ENCODE measurements around the gene PPP2R2D. TPM values are rescaled to one million over a fixed set of nuclear protein-coding genes. Genes with fewer than 3 reads are reported as not detected.
"Not testable (repeated sequence)": the region's sequence is repeated elsewhere in the genome, so short reads cannot be mapped to it uniquely, and the experiment has no call there.

Gene PPP2R2D
- polyA plus RNA-seq, 2 donors, result 14.5 to 19.3 TPM

- H3K27me3 ChIP-seq (ENCODE audit: control insufficient read depth in 1 of 2, insufficient read depth in 2 of 2, low read length in 2 of 2), result no peaks in the 10 kb centered on the region
- peaks cover 0 to 7% of the 10 kb centered on the region in 2 donors for H3K4me1 ChIP-seq (ENCODE audit: control insufficient read depth in 2 of 2, insufficient read depth in 2 of 2, low read length in 1 of 2)
- H3K27ac ChIP-seq (ENCODE audit: low read depth in 2 of 2, low read length in 1 of 2), result peak within 1 kb of the TSS; percentile 49 to 65
- peak within 1 kb of the TSS; percentile 78 to 85 for H3K4me3 ChIP-seq (ENCODE audit: low read depth in 1 of 2, low read length in 2 of 2)
- 0 to 1% methylated on average over 77 to 100 of the region's 100 CpGs for whole genome bisulfite sequencing, 2 donors
- no peaks in the 10 kb centered on the region for H3K36me3 ChIP-seq (ENCODE audit: control insufficient read depth in 2 of 2, insufficient read depth in 2 of 2, low read length in 1 of 2)
- no peaks in the 10 kb centered on the region for H3K9me3 ChIP-seq (ENCODE audit: control insufficient read depth in 2 of 2, insufficient read depth in 1 of 2, low read depth in 1 of 2, low read length in 1 of 2)
These were observed 80.8 kb downstream of the PPP2R2D start, which contains the start of gene BNIP3 for GRCh38 chr10:131981429-131982184. Gene BNIP3, minus strand, starts transcription at chr10:131981923. Its CDS starts 117 bp downstream, at chr10:131981806.

GRCh38 chr10:131982185-131982756, 81.5 kb downstream of the PPP2R2D start:
- H3K27ac ChIP-seq (ENCODE audit: low read depth in 2 of 2, low read length in 1 of 2), result peak overlapping the region; percentile 23 to 33
- WGBS, 2 donors, result 1 to 3% methylated on average over 51 to 83 of the region's 83 CpGs

GRCh38 chr10:131982796-131983195, 82.0 kb downstream of the PPP2R2D start:
- Histone ChIP-seq H3K36me3 (ENCODE audit: control insufficient read depth in 2 of 2, insufficient read depth in 2 of 2, low read length in 1 of 2) (no peaks in the 10 kb centered on the region), H3K9me3 (ENCODE audit: control insufficient read depth in 2 of 2, insufficient read depth in 1 of 2, low read depth in 1 of 2, low read length in 1 of 2) (no peaks in the 10 kb centered on the region), H3K4me3 (ENCODE audit: low read depth in 1 of 2, low read length in 2 of 2) (peak overlapping the region; percentile 78 to 85), H3K4me1 (ENCODE audit: control insufficient read depth in 2 of 2, insufficient read depth in 2 of 2, low read length in 1 of 2) (peaks cover 0 to 7% of the 10 kb centered on the region in 2 donors), H3K27ac (ENCODE audit: low read depth in 2 of 2, low read length in 1 of 2) (no peak overlapping the region), H3K27me3 (ENCODE audit: control insufficient read depth in 1 of 2, insufficient read depth in 2 of 2, low read length in 2 of 2) (no peaks in the 10 kb centered on the region)
- 46 to 66% methylated on average over 20 to 21 of the region's 21 CpGs for WGBS, 2 donors

More at GRCh38 chr10:131982185-131982756, 81.5 kb downstream of the PPP2R2D start:
- Histone ChIP-seq H3K4me3 (ENCODE audit: low read depth in 1 of 2, low read length in 2 of 2) (peak overlapping the region; percentile 78 to 85), H3K4me1 (ENCODE audit: control insufficient read depth in 2 of 2, insufficient read depth in 2 of 2, low read length in 1 of 2) (peaks cover 0 to 7% of the 10 kb centered on the region in 2 donors), H3K27me3 (ENCODE audit: control insufficient read depth in 1 of 2, insufficient read depth in 2 of 2, low read length in 2 of 2) (no peaks in the 10 kb centered on the region), H3K36me3 (ENCODE audit: control insufficient read depth in 2 of 2, insufficient read depth in 2 of 2, low read length in 1 of 2) (no peaks in the 10 kb centered on the region), H3K9me3 (ENCODE audit: control insufficient read depth in 2 of 2, insufficient read depth in 1 of 2, low read depth in 1 of 2, low read length in 1 of 2) (no peaks in the 10 kb centered on the region)

GRCh38 chr10:131983780-131984179, 83.0 kb downstream of the PPP2R2D start:
- Histone ChIP-seq H3K27me3 (ENCODE audit: control insufficient read depth in 1 of 2, insufficient read depth in 2 of 2, low read length in 2 of 2) (no peaks in the 10 kb centered on the region), H3K4me3 (ENCODE audit: low read depth in 1 of 2, low read length in 2 of 2) (no peak overlapping the region), H3K36me3 (ENCODE audit: control insufficient read depth in 2 of 2, insufficient read depth in 2 of 2, low read length in 1 of 2) (no peaks in the 10 kb centered on the region), H3K27ac (ENCODE audit: low read depth in 2 of 2, low read length in 1 of 2) (peak overlapping the region in 1 of 2 donors; percentile 2), H3K4me1 (ENCODE audit: control insufficient read depth in 2 of 2, insufficient read depth in 2 of 2, low read length in 1 of 2) (peaks cover 0 to 7% of the 10 kb centered on the region in 2 donors), H3K9me3 (ENCODE audit: control insufficient read depth in 2 of 2, insufficient read depth in 1 of 2, low read depth in 1 of 2, low read length in 1 of 2) (no peaks in the 10 kb centered on the region)
- 62 to 63% methylated on average over 6 of the region's 6 CpGs for WGBS, 2 donors

- not testable (repeated sequence) for H3K4me1 ChIP-seq (ENCODE audit: control insufficient read depth in 2 of 2, insufficient read depth in 2 of 2, low read length in 1 of 2); H3K9me3 ChIP-seq (ENCODE audit: control insufficient read depth in 2 of 2, insufficient read depth in 1 of 2, low read depth in 1 of 2, low read length in 1 of 2)
- WGBS, 2 donors, result 94% methylated on average over 7 of the region's 7 CpGs
These were observed 86.0 kb downstream of the PPP2R2D start for GRCh38 chr10:131986851-131987250.

GRCh38 chr10:131987301-131987700, 86.5 kb downstream of the PPP2R2D start:
- H3K4me3 ChIP-seq (ENCODE audit: low read depth in 1 of 2, low read length in 2 of 2); H3K27ac ChIP-seq (ENCODE audit: low read depth in 2 of 2, low read length in 1 of 2); H3K36me3 ChIP-seq (ENCODE audit: control insufficient read depth in 2 of 2, insufficient read depth in 2 of 2, low read length in 1 of 2); H3K27me3 ChIP-seq (ENCODE audit: control insufficient read depth in 1 of 2, insufficient read depth in 2 of 2, low read length in 2 of 2); H3K4me1 ChIP-seq (ENCODE audit: control insufficient read depth in 2 of 2, insufficient read depth in 2 of 2, low read length in 1 of 2); H3K9me3 ChIP-seq (ENCODE audit: control insufficient read depth in 2 of 2, insufficient read depth in 1 of 2, low read depth in 1 of 2, low read length in 1 of 2): not testable (repeated sequence)
- 92 to 97% methylated on average over 4 of the region's 5 CpGs for WGBS, 2 donors

More at GRCh38 chr10:131986851-131987250, 86.0 kb downstream of the PPP2R2D start:
- not testable (repeated sequence) for H3K36me3 ChIP-seq (ENCODE audit: control insufficient read depth in 2 of 2, insufficient read depth in 2 of 2, low read length in 1 of 2); H3K27ac ChIP-seq (ENCODE audit: low read depth in 2 of 2, low read length in 1 of 2); H3K27me3 ChIP-seq (ENCODE audit: control insufficient read depth in 1 of 2, insufficient read depth in 2 of 2, low read length in 2 of 2); H3K4me3 ChIP-seq (ENCODE audit: low read depth in 1 of 2, low read length in 2 of 2)

- H3K27ac ChIP-seq (ENCODE audit: low read depth in 2 of 2, low read length in 1 of 2); H3K9me3 ChIP-seq (ENCODE audit: control insufficient read depth in 2 of 2, insufficient read depth in 1 of 2, low read depth in 1 of 2, low read length in 1 of 2); H3K27me3 ChIP-seq (ENCODE audit: control insufficient read depth in 1 of 2, insufficient read depth in 2 of 2, low read length in 2 of 2); H3K4me1 ChIP-seq (ENCODE audit: control insufficient read depth in 2 of 2, insufficient read depth in 2 of 2, low read length in 1 of 2); H3K36me3 ChIP-seq (ENCODE audit: control insufficient read depth in 2 of 2, insufficient read depth in 2 of 2, low read length in 1 of 2); H3K4me3 ChIP-seq (ENCODE audit: low read depth in 1 of 2, low read length in 2 of 2): not testable (repeated sequence)
- WGBS, 2 donors, result 92 to 98% methylated on average over 2 of the region's 3 CpGs
These were observed 87.0 kb downstream of the PPP2R2D start for GRCh38 chr10:131987786-131988185.

- H3K4me1 ChIP-seq (ENCODE audit: control insufficient read depth in 2 of 2, insufficient read depth in 2 of 2, low read length in 1 of 2), result no peaks in the 10 kb centered on the region
- no peaks in the 10 kb centered on the region for H3K27me3 ChIP-seq (ENCODE audit: control insufficient read depth in 1 of 2, insufficient read depth in 2 of 2, low read length in 2 of 2)
- H3K27ac ChIP-seq (ENCODE audit: low read depth in 2 of 2, low read length in 1 of 2), result no peak overlapping the region
- no peaks in the 10 kb centered on the region for H3K36me3 ChIP-seq (ENCODE audit: control insufficient read depth in 2 of 2, insufficient read depth in 2 of 2, low read length in 1 of 2)
- 79 to 88% methylated on average over 3 of the region's 3 CpGs for WGBS, 2 donors
- H3K9me3 ChIP-seq (ENCODE audit: control insufficient read depth in 2 of 2, insufficient read depth in 1 of 2, low read depth in 1 of 2, low read length in 1 of 2), result no peaks in the 10 kb centered on the region
- no peak overlapping the region for H3K4me3 ChIP-seq (ENCODE audit: low read depth in 1 of 2, low read length in 2 of 2)
These were observed 90.9 kb downstream of the PPP2R2D start for GRCh38 chr10:131991726-131992125.

GRCh38 chr10:131993275-131993674, 92.5 kb downstream of the PPP2R2D start:
- no peaks in the 10 kb centered on the region for H3K27me3 ChIP-seq (ENCODE audit: control insufficient read depth in 1 of 2, insufficient read depth in 2 of 2, low read length in 2 of 2)
- H3K4me3 ChIP-seq (ENCODE audit: low read depth in 1 of 2, low read length in 2 of 2), result no peak overlapping the region
- WGBS, 2 donors, result 75 to 84% methylated on average over 14 of the region's 14 CpGs
- H3K9me3 ChIP-seq (ENCODE audit: control insufficient read depth in 2 of 2, insufficient read depth in 1 of 2, low read depth in 1 of 2, low read length in 1 of 2), result no peaks in the 10 kb centered on the region
- no peaks in the 10 kb centered on the region for H3K36me3 ChIP-seq (ENCODE audit: control insufficient read depth in 2 of 2, insufficient read depth in 2 of 2, low read length in 1 of 2)
- no peak overlapping the region for H3K27ac ChIP-seq (ENCODE audit: low read depth in 2 of 2, low read length in 1 of 2)
- H3K4me1 ChIP-seq (ENCODE audit: control insufficient read depth in 2 of 2, insufficient read depth in 2 of 2, low read length in 1 of 2), result peaks cover 2 to 5% of the 10 kb centered on the region in 2 donors

Data from esophagus (tissue), 2 donors.